MCF 10A (cell line): ENCODE data around the gene EPS8L1. TPM values are rescaled to one million over a fixed set of nuclear protein-coding genes. Genes with fewer than 3 reads are reported as not detected.

Experiments
- BruUV-seq: library from RNA; stranded (reverse); fragments of 400-500 nt; replicated peaks from 2 replicates; lab custom pipeline; 2021; lab: Mats Ljungman, UMichigan
- CTCF ChIA-PET: fragments of 300-600 bp; sonication (Branson Sonifier 250); formaldehyde crosslinking; extraction: SDS; loops from one replicate; lab custom pipeline; 2021; ENCODE audit warnings: antibody characterized with exemption, inconsistent platforms; lab: Yijun Ruan, JAX
- POLR2A ChIA-PET: fragments of 300-600, 350-650 bp; sonication (Branson Sonifier 250); formaldehyde crosslinking; extraction: SDS; loops from one replicate; lab custom pipeline; 2020; ENCODE audit warnings: antibody characterized with exemption, inconsistent platforms; lab: Yijun Ruan, JAX
- DNase-seq: peaks from one replicate; pipeline ENCODE4 v3.0.0-alpha.2; 2018; ENCODE audit not compliant: unreplicated experiment
- H3K27ac Mint-ChIP-seq: one replicate; pipeline ENCODE4 v1.8.0; 2022; ENCODE audit warnings: mild to moderate bottlenecking, low read depth, mixed read lengths; ENCODE audit not compliant: unreplicated experiment
- H3K27me3 Mint-ChIP-seq: one replicate; pipeline ENCODE4 v1.8.0; 2022; ENCODE audit warnings: mixed read lengths; ENCODE audit not compliant: insufficient read depth, unreplicated experiment
- H3K36me3 Mint-ChIP-seq: one replicate; pipeline ENCODE4 v1.8.0; 2022; ENCODE audit warnings: mild to moderate bottlenecking, moderate library complexity, mixed read lengths; ENCODE audit not compliant: insufficient read depth, unreplicated experiment
- H3K4me1 Mint-ChIP-seq: one replicate; pipeline ENCODE4 v1.8.0; 2022; ENCODE audit warnings: mixed read lengths; ENCODE audit not compliant: insufficient read depth, unreplicated experiment
- H3K4me3 Mint-ChIP-seq: one replicate; pipeline ENCODE4 v1.8.0; 2022; ENCODE audit warnings: mild to moderate bottlenecking, moderate library complexity, mixed read lengths; ENCODE audit not compliant: unreplicated experiment
- H3K9me3 Mint-ChIP-seq: one replicate; pipeline ENCODE4 v1.8.0; 2022; ENCODE audit warnings: mixed read lengths; ENCODE audit not compliant: unreplicated experiment
- CTCF ChIP-seq: fragments of 200-600 bp; IDR thresholded peaks from one replicate; pipeline ENCODE4 v1.8.0; 2022; ENCODE audit warnings: antibody characterized with exemption, mild to moderate bottlenecking; ENCODE audit not compliant: unreplicated experiment
- intact Hi-C: fragments of 100-400 bp; cut with micrococcal nuclease; formaldehyde crosslinking; loops from 2 replicates; pipeline ENCODE4 v1.14.1; 2022
- total RNA-seq: library from RNA; stranded (reverse); gene quantifications from 2 replicates; pipeline ENCODE4 v1.2.3, GENCODE V29; 2022

Gene EPS8L1
- total RNA-seq, 1 experiment from 2014 or later: 17.9 TPM

GRCh38 chr19:55042344-55042678 lies 33.4 kb upstream of the EPS8L1 start:
- ChIA-PET POLR2A (no interaction called here), CTCF (no interaction called here)
- no peak for TF ChIP-seq CTCF
- Mint-ChIP-seq H3K9me3 (no peaks in the 10 kb centered on the region), H3K4me3 (no peak overlapping the region), H3K36me3 (peaks cover 66% of the 10 kb centered on the region), H3K4me1 (no peaks in the 10 kb centered on the region), H3K27ac (no peak overlapping the region), H3K27me3 (no peaks in the 10 kb centered on the region)
- intact Hi-C loops: no loop called here
- BruUV-seq: no TSS peak
- DNase-seq: no peak

DNA sequence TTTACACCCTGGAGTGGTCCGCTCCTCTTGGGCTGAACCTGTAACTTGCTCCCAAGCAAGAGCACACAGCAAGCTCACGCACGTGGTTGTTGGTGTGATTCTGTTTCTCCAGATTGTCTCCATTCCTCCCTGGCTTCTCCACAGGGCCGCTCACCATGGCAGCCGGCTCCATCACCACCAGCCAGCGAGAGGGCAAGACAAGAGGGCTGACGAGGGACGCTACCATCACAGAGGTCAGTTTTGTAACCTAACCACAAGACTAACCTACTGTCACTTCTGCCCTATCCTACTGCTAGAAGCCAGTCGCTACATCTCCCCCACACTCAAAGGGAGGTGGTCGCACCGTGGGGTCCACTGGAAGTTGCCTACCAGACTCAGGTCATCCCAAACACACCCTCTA lies 33.0 kb upstream of the EPS8L1 start:
- no peak overlapping the region for H3K27ac Mint-ChIP-seq
- peaks cover 69% of the 10 kb centered on the region for H3K36me3 Mint-ChIP-seq
- H3K9me3 Mint-ChIP-seq: no peaks in the 10 kb centered on the region
- DNase-seq: no peak
- ChIA-PET CTCF (no interaction called here), POLR2A (no interaction called here)
- no peaks in the 10 kb centered on the region for H3K27me3 Mint-ChIP-seq
- no peaks in the 10 kb centered on the region for H3K4me1 Mint-ChIP-seq
- no peak overlapping the region for H3K4me3 Mint-ChIP-seq
- intact Hi-C loops: no loop called here
- BruUV-seq: no TSS peak
- TF ChIP-seq CTCF: no peak

DNA sequence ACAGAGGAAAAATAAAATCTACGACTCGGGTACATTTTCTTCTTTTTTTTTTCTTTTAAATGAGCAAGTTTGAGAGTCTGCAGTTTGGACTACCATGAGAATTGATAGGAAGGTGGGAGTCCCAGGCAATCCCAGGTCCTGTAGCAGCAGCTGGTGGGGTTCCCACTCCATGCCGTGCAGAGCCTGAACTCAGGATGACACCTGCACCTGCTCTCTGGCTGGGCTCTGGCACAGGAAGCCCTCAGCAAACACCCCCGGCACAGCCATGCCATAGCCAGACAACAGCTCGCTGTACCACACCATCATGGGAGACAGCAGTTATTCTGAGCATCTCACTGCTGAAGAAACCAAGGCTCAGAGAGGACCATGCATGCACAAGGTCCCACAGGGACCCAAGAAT lies 31.4 kb upstream of the EPS8L1 start:
- Mint-ChIP-seq H3K27ac (no peak overlapping the region), H3K4me3 (no peak overlapping the region), H3K9me3 (no peaks in the 10 kb centered on the region), H3K27me3 (no peaks in the 10 kb centered on the region), H3K4me1 (no peaks in the 10 kb centered on the region), H3K36me3 (peaks cover 73% of the 10 kb centered on the region)
- intact Hi-C loops: no loop called here
- CTCF ChIA-PET: interaction anchor here (1.4 kb wide), 1 partner anchor 16 kb away, joined by 3 read pairs; no protein-coding TSS in a partner anchor
- no peak for TF ChIP-seq CTCF
- POLR2A ChIA-PET: no interaction called here
- BruUV-seq: no TSS peak
- DNase-seq: no peak

- TF ChIP-seq CTCF: no peak
- Mint-ChIP-seq H3K27ac (no peak overlapping the region), H3K4me1 (no peaks in the 10 kb centered on the region), H3K36me3 (peaks cover 79% of the 10 kb centered on the region), H3K9me3 (no peaks in the 10 kb centered on the region), H3K27me3 (no peaks in the 10 kb centered on the region), H3K4me3 (no peak overlapping the region)
- POLR2A ChIA-PET: no interaction called here
- DNase-seq: no peak
- BruUV-seq: no TSS peak
- intact Hi-C loops: no loop called here
- CTCF ChIA-PET: interaction anchor here (0.5 to 0.7 kb wide), 3 partner anchors 8 to 422 kb away, joined by 3 read pairs; no protein-coding TSS in a partner anchor
Observed at GRCh38 chr19:55044771-55045716, 30.6 kb upstream of the EPS8L1 start.
